ENCODE measurements around the gene DRD4. TPM values are rescaled to one million over a fixed set of nuclear protein-coding genes. Genes with fewer than 3 reads are reported as not detected.

The DRD4 gene
- total and polyA plus RNA-seq, 4 experiments from 2014 or later, result 0.64 to 1.0 TPM; not detected in 2

DNA sequence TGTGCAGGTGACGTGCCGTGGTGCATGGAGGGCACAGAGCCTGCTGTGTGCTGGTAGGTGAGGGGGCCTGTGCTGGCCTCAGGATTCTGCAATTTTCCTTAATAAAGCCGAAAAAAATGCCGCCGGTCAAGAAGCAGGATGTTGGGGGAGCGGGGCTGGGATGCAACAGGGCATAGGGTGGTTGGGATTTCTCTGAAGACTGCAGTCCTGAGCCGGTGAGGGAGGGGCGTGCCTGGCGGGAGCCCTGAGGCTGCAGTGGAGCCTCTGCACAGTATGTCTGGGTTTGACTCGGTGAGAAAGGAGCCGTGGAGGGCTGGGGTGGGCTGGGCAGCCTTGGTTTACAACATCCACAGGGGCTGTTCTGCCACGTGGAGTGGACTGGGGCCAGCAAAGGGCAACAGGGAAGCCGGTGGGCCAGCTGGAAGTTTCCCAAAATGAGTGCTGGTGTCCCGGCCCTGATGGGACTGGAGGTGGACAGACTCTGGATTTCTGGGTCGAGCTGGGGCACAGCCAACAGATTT, 13.7 kb upstream of the DRD4 start:
- H3K4me1 Mint-ChIP-seq, result peaks cover 4 to 10% (median 5%) of the 10 kb centered on the region in 4 donors
- H3K27ac Mint-ChIP-seq, result peak overlapping the region in 1 of 7 donors; percentile 72
- CTCF ChIA-PET (ENCODE audit: partially characterized antibody), result no interaction called here
- peaks cover 0 to 2% (median 0%) of the 10 kb centered on the region in 8 donors for H3K9me3 Mint-ChIP-seq
- Histone ChIP-seq H3K4me1 (ENCODE audit: insufficient read depth, low read length) (peaks cover 3% of the 10 kb centered on the region), H3K36me3 (ENCODE audit: insufficient read depth, low read length) (no peaks in the 10 kb centered on the region), H3K9me3 (ENCODE audit: control insufficient read depth in 1 of 2, low read length in 2 of 2) (no peaks in the 10 kb centered on the region), H3K27me3 (ENCODE audit: insufficient read depth, low read length) (no peaks in the 10 kb centered on the region), H3K4me3 (ENCODE audit: low read length in 2 of 2) (no peak overlapping the region), H3K27ac (ENCODE audit: low read depth, low read length) (no peak overlapping the region)
- intact Hi-C loops (cut with micrococcal nuclease), result no loop called here
- peak in 1 of 5 donors; percentile 35 for DNase-seq
- peaks cover 7 to 9% of the 10 kb centered on the region in 2 donors for H3K27me3 Mint-ChIP-seq
- H3K4me3 Mint-ChIP-seq, result no peak overlapping the region
- POLR2A ChIA-PET (ENCODE audit: partially characterized antibody), result no interaction called here
- H3K36me3 Mint-ChIP-seq, result peaks cover 0 to 4% of the 10 kb centered on the region in 2 donors

DNA sequence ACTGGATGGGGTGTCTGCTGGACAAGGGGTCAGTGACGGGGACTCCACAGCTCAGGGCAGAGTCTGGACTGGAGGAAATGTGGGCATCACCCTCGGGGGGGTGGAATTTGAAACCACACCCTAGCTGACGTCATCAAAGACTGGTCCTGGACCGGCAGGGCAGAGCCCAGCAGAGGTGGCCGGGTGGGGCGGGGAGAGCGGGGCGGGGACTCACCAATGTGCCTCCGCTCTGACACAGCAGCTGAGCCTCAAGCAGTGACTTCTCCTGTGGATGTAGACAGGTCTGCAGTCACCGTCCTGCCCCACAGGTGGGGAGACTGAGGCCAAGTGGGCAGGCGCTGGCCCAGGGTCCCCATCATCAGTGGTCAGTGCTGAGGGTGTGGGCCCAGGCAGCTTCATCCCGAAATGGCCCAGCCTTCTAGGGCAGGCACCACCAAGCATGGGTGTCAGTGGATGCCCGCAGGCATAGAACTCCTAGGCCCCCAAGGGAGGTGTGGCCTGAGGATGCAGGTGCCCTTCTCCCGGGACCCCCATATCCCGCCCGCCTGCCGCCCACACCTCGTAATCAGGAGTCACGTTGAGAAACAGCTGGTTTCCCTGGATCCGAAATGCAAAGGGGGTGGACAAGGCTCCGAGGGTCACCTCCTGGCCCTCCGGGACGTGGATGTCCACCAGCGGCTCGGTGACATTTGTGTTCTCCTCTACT, 12.9 kb upstream of the DRD4 start:
- H3K4me1 Mint-ChIP-seq, result peaks cover 9 to 17% (median 12%) of the 10 kb centered on the region in 4 donors

DNA sequence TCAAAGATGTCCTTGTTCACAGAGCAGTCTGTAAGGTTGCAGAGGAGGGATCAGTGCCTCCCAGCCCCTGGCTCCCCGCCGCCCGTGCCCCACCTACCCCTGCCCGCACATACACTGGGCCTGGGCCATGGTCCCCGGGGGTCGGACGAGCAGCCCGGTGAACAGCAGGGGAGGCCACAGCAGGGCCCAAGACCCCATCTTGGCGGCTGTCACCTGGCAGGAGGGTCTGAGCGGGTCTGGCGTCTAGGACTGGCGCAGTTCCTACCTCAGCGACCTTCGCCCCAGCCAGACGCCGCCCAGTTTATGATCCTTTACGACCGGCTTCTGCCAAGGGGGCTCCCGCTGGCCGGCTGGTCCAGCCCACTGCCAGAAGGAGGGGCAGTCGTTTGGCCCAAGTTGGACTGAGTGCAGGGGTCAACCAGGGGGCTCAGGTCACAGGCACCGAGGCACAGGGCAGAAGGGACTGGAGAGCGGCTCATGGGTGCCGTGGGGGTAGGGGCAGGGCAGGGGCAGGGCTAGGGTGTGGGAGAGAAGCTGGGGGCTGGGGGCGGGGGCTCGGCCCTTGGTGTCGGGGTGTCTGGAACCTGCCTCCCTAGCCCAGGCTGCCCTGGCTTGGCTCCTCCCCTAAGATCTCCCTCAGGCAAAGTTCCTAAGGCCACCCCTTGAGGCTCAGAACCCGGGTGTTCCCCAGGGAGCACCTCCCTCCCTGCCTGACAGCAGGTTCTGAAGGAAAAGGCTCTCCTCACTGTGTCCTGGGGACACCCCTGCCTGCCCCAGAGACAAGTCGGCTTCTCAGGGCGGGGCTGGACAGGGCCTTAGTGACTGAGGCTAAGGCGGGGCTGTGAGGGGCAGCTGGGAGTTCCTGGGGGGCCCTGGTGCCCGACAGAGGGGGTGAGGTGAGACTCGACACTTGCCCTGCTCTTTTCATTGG, 12.1 kb upstream of the DRD4 start, which contains the start of gene CDHR5:
Gene CDHR5, minus strand, starts transcription at position 251 of the 931 bp plus-strand sequence. Its CDS starts 53 bp downstream, at position 198.
- DNase-seq, result peak in 1 of 5 donors; percentile 36
- peaks cover 12 to 17% of the 10 kb centered on the region in 2 donors for H3K27me3 Mint-ChIP-seq
- H3K4me3 ChIP-seq (ENCODE audit: low read length in 2 of 2), result no peak within 1 kb of the TSS
- ChIA-PET CTCF (ENCODE audit: partially characterized antibody) (no interaction called here), POLR2A (ENCODE audit: partially characterized antibody) (no interaction called here)
- H3K9me3 ChIP-seq (ENCODE audit: control insufficient read depth in 1 of 2, low read length in 2 of 2), result no peaks in the 10 kb centered on the region
- H3K9me3 Mint-ChIP-seq, result peaks cover 0 to 4% (median 0%) of the 10 kb centered on the region in 8 donors
- peaks cover 0 to 6% of the 10 kb centered on the region in 2 donors for H3K36me3 Mint-ChIP-seq
- H3K36me3 ChIP-seq (ENCODE audit: insufficient read depth, low read length), result no peaks in the 10 kb centered on the region
- peaks cover 15% of the 10 kb centered on the region for H3K4me1 ChIP-seq (ENCODE audit: insufficient read depth, low read length)
- intact Hi-C loops (cut with micrococcal nuclease), result no loop called here
- H3K4me1 Mint-ChIP-seq, result peaks cover 14 to 23% (median 17%) of the 10 kb centered on the region in 4 donors
- no peaks in the 10 kb centered on the region for H3K27me3 ChIP-seq (ENCODE audit: insufficient read depth, low read length)
- H3K27ac ChIP-seq (ENCODE audit: low read depth, low read length), result no peak within 1 kb of the TSS
- no peak within 1 kb of the TSS for H3K27ac Mint-ChIP-seq
- no peak within 1 kb of the TSS for H3K4me3 Mint-ChIP-seq

More for the DNA sequence above, 12.9 kb upstream of the DRD4 start:
- ChIA-PET CTCF (ENCODE audit: partially characterized antibody) (no interaction called here), POLR2A (ENCODE audit: partially characterized antibody) (no interaction called here)
- no peaks in the 10 kb centered on the region for H3K9me3 ChIP-seq (ENCODE audit: control insufficient read depth in 1 of 2, low read length in 2 of 2)
- Mint-ChIP-seq H3K4me3 (no peak overlapping the region), H3K9me3 (peaks cover 0 to 4% (median 0%) of the 10 kb centered on the region in 8 donors), H3K36me3 (peaks cover 0 to 6% of the 10 kb centered on the region in 2 donors), H3K27me3 (peaks cover 9 to 12% of the 10 kb centered on the region in 2 donors), H3K27ac (no peak overlapping the region)
- H3K4me3 ChIP-seq (ENCODE audit: low read length in 2 of 2), result no peak overlapping the region
- peaks cover 10% of the 10 kb centered on the region for H3K4me1 ChIP-seq (ENCODE audit: insufficient read depth, low read length)
- no peaks in the 10 kb centered on the region for H3K27me3 ChIP-seq (ENCODE audit: insufficient read depth, low read length)
- intact Hi-C loops (cut with micrococcal nuclease), result no loop called here
- no peak overlapping the region for H3K27ac ChIP-seq (ENCODE audit: low read depth, low read length)
- no peaks in the 10 kb centered on the region for H3K36me3 ChIP-seq (ENCODE audit: insufficient read depth, low read length)
- DNase-seq, result peak in 1 of 5 donors; percentile 42

DNA sequence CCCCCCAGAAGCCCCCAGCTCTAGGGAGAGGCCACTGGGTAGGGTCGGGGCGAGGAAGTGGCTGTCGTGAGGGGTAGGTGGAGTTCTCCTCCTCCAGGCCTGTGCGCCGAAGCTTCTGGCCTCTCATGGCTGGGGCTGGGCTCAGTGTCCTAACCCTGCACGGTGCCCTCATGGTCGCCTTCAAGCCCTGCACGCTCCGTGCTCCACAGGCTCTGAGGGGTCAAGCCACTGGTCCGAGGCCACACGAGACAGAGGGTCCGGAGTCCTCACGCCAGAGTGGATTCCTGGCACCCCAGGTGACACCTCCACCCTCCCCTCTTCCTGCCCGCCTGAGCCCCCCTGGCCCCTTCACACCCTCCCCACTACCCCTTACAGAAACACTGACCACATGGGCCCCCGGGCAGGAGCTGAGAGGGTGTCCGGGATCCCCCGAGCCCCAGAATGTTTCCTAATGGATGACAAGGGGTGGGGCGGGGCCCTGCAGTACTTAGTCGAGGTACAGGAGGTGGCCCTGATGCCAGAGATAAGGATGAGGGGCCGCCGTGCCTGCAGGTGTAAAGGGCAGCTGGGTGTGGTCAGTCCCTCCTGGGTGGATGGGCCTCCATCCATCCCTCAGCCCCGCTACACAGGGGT, 11.3 kb upstream of the DRD4 start:
- H3K36me3 ChIP-seq (ENCODE audit: insufficient read depth, low read length), result no peaks in the 10 kb centered on the region
- H3K4me1 ChIP-seq (ENCODE audit: insufficient read depth, low read length), result peaks cover 15% of the 10 kb centered on the region
- no peak overlapping the region for H3K27ac ChIP-seq (ENCODE audit: low read depth, low read length)
- Mint-ChIP-seq H3K36me3 (peaks cover 0 to 6% of the 10 kb centered on the region in 2 donors), H3K9me3 (peaks cover 0 to 4% (median 0%) of the 10 kb centered on the region in 8 donors), H3K27ac (no peak overlapping the region), H3K27me3 (peaks cover 12 to 19% of the 10 kb centered on the region in 2 donors), H3K4me3 (no peak overlapping the region), H3K4me1 (peaks cover 14 to 23% (median 17%) of the 10 kb centered on the region in 4 donors)
- H3K4me3 ChIP-seq (ENCODE audit: low read length in 2 of 2), result no peak overlapping the region
- POLR2A ChIA-PET (ENCODE audit: partially characterized antibody), result interaction anchor here (1.1 kb wide), 1 partner anchor 10 kb away, joined by 4 read pairs; the partner anchor contains the start of gene IRF7
- CTCF ChIA-PET (ENCODE audit: partially characterized antibody), result no interaction called here
- no peaks in the 10 kb centered on the region for H3K9me3 ChIP-seq (ENCODE audit: control insufficient read depth in 1 of 2, low read length in 2 of 2)
- no peaks in the 10 kb centered on the region for H3K27me3 ChIP-seq (ENCODE audit: insufficient read depth, low read length)
- intact Hi-C loops (cut with micrococcal nuclease), result no loop called here
- DNase-seq, result peak in 1 of 5 donors; percentile 25

DNA sequence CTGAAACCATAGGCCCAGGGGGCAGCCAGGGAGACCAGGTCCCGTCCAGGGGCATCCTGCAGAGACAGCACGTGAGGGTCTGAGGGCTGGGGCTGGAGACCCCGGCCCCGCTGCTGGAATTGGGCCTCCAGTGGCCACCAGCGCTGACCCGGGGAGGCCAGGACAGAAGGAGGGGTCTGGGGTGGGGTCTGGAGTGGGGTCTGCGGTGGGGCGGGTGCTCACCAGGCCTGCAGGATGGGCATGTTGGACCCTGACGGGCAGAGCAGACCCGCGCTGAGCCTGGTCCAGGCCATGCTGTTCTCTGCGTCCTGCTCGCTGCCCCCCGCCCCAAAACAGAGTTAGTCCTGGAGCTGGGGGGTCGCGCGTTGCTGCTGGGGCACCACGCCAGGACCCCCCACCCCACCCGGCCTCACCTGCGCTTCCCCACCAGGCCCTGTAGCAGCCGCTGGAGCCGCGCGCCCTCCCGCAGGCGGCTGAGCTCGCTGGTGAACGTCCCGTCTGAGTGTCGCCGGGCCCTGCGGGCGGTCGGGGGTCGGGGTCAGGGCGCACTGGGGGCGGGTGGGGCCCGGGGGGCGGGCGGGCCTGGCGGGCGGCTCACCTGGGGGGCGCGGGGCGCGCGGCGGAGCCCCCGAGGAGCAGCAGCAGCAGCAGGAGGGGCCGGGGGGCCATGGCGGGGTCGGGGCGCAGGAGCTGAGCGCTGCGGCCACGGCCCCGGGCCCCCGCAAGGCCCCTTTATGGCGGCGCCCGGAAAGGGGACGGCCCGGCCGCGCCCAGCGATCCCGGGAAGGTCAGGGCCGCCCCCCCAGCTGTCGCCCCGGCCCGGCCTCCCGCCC, 10.4 kb upstream of the DRD4 start, which contains the start of gene SCT:
Gene SCT, minus strand, starts transcription at position 707 of the 833 bp plus-strand sequence. Its CDS starts 38 bp downstream, at position 669.
- peaks cover 12 to 19% of the 10 kb centered on the region in 2 donors for H3K27me3 Mint-ChIP-seq
- peaks cover 14 to 23% (median 17%) of the 10 kb centered on the region in 4 donors for H3K4me1 Mint-ChIP-seq
- Histone ChIP-seq H3K36me3 (ENCODE audit: insufficient read depth, low read length) (no peaks in the 10 kb centered on the region), H3K4me3 (ENCODE audit: low read length in 2 of 2) (no peak within 1 kb of the TSS), H3K4me1 (ENCODE audit: insufficient read depth, low read length) (peaks cover 15% of the 10 kb centered on the region), H3K27me3 (ENCODE audit: insufficient read depth, low read length) (no peaks in the 10 kb centered on the region), H3K27ac (ENCODE audit: low read depth, low read length) (no peak within 1 kb of the TSS), H3K9me3 (ENCODE audit: control insufficient read depth in 1 of 2, low read length in 2 of 2) (no peaks in the 10 kb centered on the region)
- H3K9me3 Mint-ChIP-seq, result peaks cover 0 to 4% (median 0%) of the 10 kb centered on the region in 8 donors
- intact Hi-C loops (cut with micrococcal nuclease), result no loop called here
- peak in 1 of 5 donors; percentile 38 for DNase-seq
- peak within 1 kb of the TSS in 1 of 7 donors; percentile 72 for H3K27ac Mint-ChIP-seq
- POLR2A ChIA-PET (ENCODE audit: partially characterized antibody), result interaction anchor here (1.1 kb wide), 1 partner anchor 11 kb away, joined by 4 read pairs; the partner anchor contains the start of gene IRF7
- peak within 1 kb of the TSS in 3 of 8 donors; percentile 20 to 46 (median 22) for H3K4me3 Mint-ChIP-seq
- peaks cover 0 to 6% of the 10 kb centered on the region in 2 donors for H3K36me3 Mint-ChIP-seq
- CTCF ChIA-PET (ENCODE audit: partially characterized antibody), result no interaction called here

DNA sequence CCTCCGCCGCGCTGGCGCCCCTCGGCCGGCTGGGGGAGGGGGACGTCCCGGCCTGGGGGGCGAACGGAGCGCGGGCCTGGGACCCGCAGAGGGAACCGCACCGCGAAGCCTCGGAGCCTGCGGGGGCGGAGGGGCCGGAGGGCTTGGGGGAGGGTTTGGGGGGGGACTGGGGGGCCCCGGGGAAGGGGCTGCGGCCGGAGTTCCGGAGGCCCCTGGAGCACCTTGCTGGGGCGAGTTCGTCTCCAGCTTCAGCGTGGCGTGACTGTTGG, 9.8 kb upstream of the DRD4 start:
- H3K9me3 ChIP-seq (ENCODE audit: control insufficient read depth in 1 of 2, low read length in 2 of 2), result no peaks in the 10 kb centered on the region
- Mint-ChIP-seq H3K36me3 (peaks cover 0 to 6% of the 10 kb centered on the region in 2 donors), H3K4me3 (no peak overlapping the region), H3K27me3 (peaks cover 12 to 19% of the 10 kb centered on the region in 2 donors), H3K4me1 (peaks cover 14 to 23% (median 17%) of the 10 kb centered on the region in 4 donors), H3K9me3 (peaks cover 0 to 4% (median 0%) of the 10 kb centered on the region in 8 donors), H3K27ac (no peak overlapping the region)
- no peaks in the 10 kb centered on the region for H3K27me3 ChIP-seq (ENCODE audit: insufficient read depth, low read length)
- H3K27ac ChIP-seq (ENCODE audit: low read depth, low read length), result no peak overlapping the region
- no peak overlapping the region for H3K4me3 ChIP-seq (ENCODE audit: low read length in 2 of 2)
- peaks cover 15% of the 10 kb centered on the region for H3K4me1 ChIP-seq (ENCODE audit: insufficient read depth, low read length)
- CTCF ChIA-PET (ENCODE audit: partially characterized antibody), result no interaction called here
- no peak for DNase-seq
- no peaks in the 10 kb centered on the region for H3K36me3 ChIP-seq (ENCODE audit: insufficient read depth, low read length)
- POLR2A ChIA-PET (ENCODE audit: partially characterized antibody), result interaction anchor here (0.7 kb wide), 1 partner anchor 11 kb away, joined by 4 read pairs; the partner anchor contains the start of gene IRF7
- intact Hi-C loops (cut with micrococcal nuclease), result no loop called here
